Liver (tissue), 9 donors: ENCODE results near the gene ECE1. TPM values are rescaled to one million over a fixed set of nuclear protein-coding genes. Genes with fewer than 3 reads are reported as not detected.
A peak's percentile ranks its signal among the peaks of the same experiment; 100 is the strongest.

Experiments
- DNase-seq: peaks from one replicate; pipeline ENCODE4 v3.0.0-alpha.2; 2017; ENCODE audit warnings: low spot score
- H3K27ac ChIP-seq, 2 donors: one replicate each; pipeline ENCODE4 v1.7.0; 2013; ENCODE audit warnings: inconsistent platforms in 2 of 2, low read length in 2 of 2, control low read depth in 1 of 2, low read depth in 1 of 2, mild to moderate bottlenecking in 1 of 2
- H3K27me3 ChIP-seq, 4 donors: one replicate each; pipeline versions ENCODE4 v1.6.1 to v1.7.0; 2013; ENCODE audit warnings: low read length in 3 of 4, inconsistent platforms in 1 of 4, mild to moderate bottlenecking in 1 of 4, moderate library complexity in 1 of 4; ENCODE audit not compliant: control insufficient read depth in 4 of 4, insufficient read depth in 4 of 4
- H3K36me3 ChIP-seq, 4 donors: one replicate each; pipeline versions ENCODE4 v1.6.1 to v1.7.0; 2013; ENCODE audit warnings: low read length in 3 of 4, mild to moderate bottlenecking in 3 of 4, low read depth in 1 of 4, moderate library complexity in 1 of 4; ENCODE audit not compliant: control insufficient read depth in 4 of 4, insufficient read depth in 3 of 4
- H3K4me1 ChIP-seq, 4 donors: one replicate each; pipeline versions ENCODE4 v1.6.1 to v1.7.0; 2013; ENCODE audit warnings: low read length in 3 of 4, mild to moderate bottlenecking in 3 of 4, moderate library complexity in 1 of 4; ENCODE audit not compliant: control insufficient read depth in 4 of 4, insufficient read depth in 4 of 4
- H3K4me3 ChIP-seq, 3 donors: one replicate each; pipeline versions ENCODE4 v1.6.1 to v1.7.0; 2013; ENCODE audit warnings: low read length in 3 of 3, control low read depth in 1 of 3, low read depth in 1 of 3, mild to moderate bottlenecking in 1 of 3
- H3K9ac ChIP-seq, 2 donors: one replicate each; pipeline ENCODE4 v1.7.0; 2013; ENCODE audit warnings: low read length in 2 of 2, mild to moderate bottlenecking in 2 of 2, moderate library complexity in 2 of 2, control low read depth in 1 of 2, low read depth in 1 of 2
- H3K9me3 ChIP-seq, 4 donors: one replicate each; pipeline versions ENCODE4 v1.6.1 to v1.7.0; 2013; ENCODE audit warnings: low read length in 3 of 4; ENCODE audit not compliant: control insufficient read depth in 4 of 4
- ATF3 ChIP-seq: IDR thresholded peaks from 2 replicates; pipeline ENCODE4 v1.6.1; 2016; ENCODE audit warnings: antibody characterized with exemption
- EGR1 ChIP-seq, 2 donors: IDR thresholded peaks; 2 replicates each; pipeline ENCODE4 v1.6.1; 2016 to 2018; ENCODE audit warnings: antibody characterized with exemption in 2 of 2, low read depth in 2 of 2
- FOXA1 ChIP-seq: IDR thresholded peaks from 2 replicates; pipeline ENCODE4 v1.6.1; 2016; ENCODE audit warnings: antibody characterized with exemption
- FOXA2 ChIP-seq: IDR thresholded peaks from 2 replicates; pipeline ENCODE4 v1.6.1; 2016; ENCODE audit warnings: antibody characterized with exemption
- HNF4A ChIP-seq, 2 donors: conservative IDR thresholded peaks; 2 replicates each; pipeline ENCODE4 v1.6.1; 2016; ENCODE audit warnings: antibody characterized with exemption in 2 of 2, mild to moderate bottlenecking in 2 of 2
- JUND ChIP-seq, 2 donors: IDR thresholded peaks; 2 replicates each; pipeline ENCODE4 v1.6.1; 2016; ENCODE audit warnings: antibody characterized with exemption in 2 of 2
- MAX ChIP-seq: IDR thresholded peaks from 2 replicates; pipeline ENCODE4 v1.6.1; 2016; ENCODE audit warnings: antibody characterized with exemption
- REST ChIP-seq: IDR thresholded peaks from 2 replicates; pipeline ENCODE4 v1.6.1; 2016; ENCODE audit warnings: antibody characterized with exemption, mild to moderate bottlenecking
- RXRA ChIP-seq, 2 donors: IDR thresholded peaks; 2 replicates each; pipeline ENCODE4 v1.6.1; 2017 to 2018; ENCODE audit warnings: antibody characterized with exemption in 2 of 2, mild to moderate bottlenecking in 1 of 2
- SP1 ChIP-seq: IDR thresholded peaks from 2 replicates; pipeline ENCODE4 v1.6.1; 2018; ENCODE audit warnings: antibody characterized with exemption, mild to moderate bottlenecking
- TAF1 ChIP-seq: conservative IDR thresholded peaks from 2 replicates; pipeline ENCODE4 v1.6.1; 2016; ENCODE audit warnings: antibody characterized with exemption, mild to moderate bottlenecking
- YY1 ChIP-seq: IDR thresholded peaks from 2 replicates; pipeline ENCODE4 v1.6.1; 2016; ENCODE audit warnings: antibody characterized with exemption, mild to moderate bottlenecking
- WGBS: extraction: QIAGEN DNeasy Blood & Tissue Kit; methylation state at CpG from one replicate; pipeline ENCODE4 v1.1.7; 2013; 5-methylcytosine and 5-hydroxymethylcytosine counted together
- polyA plus RNA-seq, 2 donors: library from polyadenylated mRNA; stranded (reverse) in 1 of 2; unstranded in 1 of 2; fragments of 200-250 nt in 1 of 2; fragments of >200 nt in 1 of 2; fragmentation: Nextera tagmentation in 1 of 2; extraction: Ambion mirVana in 1 of 2; gene quantifications; one replicate each; pipeline versions ENCODE4 v1.2.1 to v1.2.3, GENCODE V29; 2013 to 2015
- total RNA-seq, 2 donors: library from RNA; depleted of rRNA; stranded (reverse); fragments of >200 nt; gene quantifications; one replicate each; pipeline ENCODE4 v1.2.3, GENCODE V29; 2014
- TF ChIP-seq, protein P1 (sequence below): fragments of 150-350 bp; IDR thresholded peaks from 2 replicates; pipeline ENCODE4 v1.5.1; 2017; ENCODE audit warnings: improper control_type of control experiment, low read depth, low read length; ENCODE audit not compliant: missing input control
- donor health status: healthy.
- donor health status: healthy.
- donor health status: healthy.
- donor health status: healthy.
- donor health status: healthy.

ECE1 gene
- total and polyA plus RNA-seq, 4 donors, result 29.3 to 46.4 (median 39.6) TPM

- 84% methylated on average over 19 of the region's 19 CpGs for WGBS
- TF ChIP-seq JUND (IDR thresholded peaks at IDR 0.05), result no peak
- no peak for TF ChIP-seq EGR1 (IDR thresholded peaks at IDR 0.05; ENCODE audit: low read depth in 2 of 2)
- no peak for TF ChIP-seq REST
- TF ChIP-seq ATF3, result no peak
- Histone ChIP-seq H3K4me1 (peaks cover 27 to 64% (median 44%) of the 10 kb centered on the region in 4 donors), H3K4me3 (no peak overlapping the region), H3K36me3 (peaks cover 0 to 2% (median 0%) of the 10 kb centered on the region in 4 donors), H3K27ac (peak overlapping the region; percentile 72 to 83), H3K9me3 (no peaks in the 10 kb centered on the region), H3K27me3 (no peaks in the 10 kb centered on the region), H3K9ac (peak overlapping the region in 1 of 2 donors; percentile 42)
- no peak for DNase-seq
Observed at GRCh38 chr1:21325731-21326387, 35.6 kb upstream of the ECE1 start.

GRCh38 chr1:21325231-21325718, 35.0 kb upstream of the ECE1 start:
- Histone ChIP-seq H3K9me3 (no peaks in the 10 kb centered on the region), H3K9ac (peak overlapping the region in 1 of 2 donors; percentile 42), H3K27ac (peak overlapping the region; percentile 72 to 83), H3K4me1 (peaks cover 22 to 59% (median 39%) of the 10 kb centered on the region in 4 donors), H3K4me3 (no peak overlapping the region), H3K36me3 (peaks cover 0 to 2% (median 0%) of the 10 kb centered on the region in 4 donors), H3K27me3 (no peaks in the 10 kb centered on the region)
- peak in 1 of 2 donors; percentile 0 for TF ChIP-seq RXRA (IDR thresholded peaks at IDR 0.05)
- no peak for TF ChIP-seq TAF1
- no peak for TF ChIP-seq MAX
- WGBS, result 77% methylated on average over 7 of the region's 7 CpGs
- no peak for DNase-seq

GRCh38 chr1:21324368-21325141, 34.3 kb upstream of the ECE1 start:
- Histone ChIP-seq H3K27ac (peak overlapping the region; percentile 72 to 83), H3K9me3 (no peaks in the 10 kb centered on the region), H3K27me3 (no peaks in the 10 kb centered on the region), H3K4me3 (no peak overlapping the region), H3K4me1 (peaks cover 18 to 53% (median 37%) of the 10 kb centered on the region in 4 donors), H3K9ac (peak overlapping the region in 1 of 2 donors; percentile 42), H3K36me3 (peaks cover 0 to 2% (median 0%) of the 10 kb centered on the region in 4 donors)
- no peak for DNase-seq
- 22% methylated on average over 14 of the region's 14 CpGs for WGBS
- TF ChIP-seq MAX, result peak; percentile 48
- peak; percentile 69 for TF ChIP-seq YY1
- TF ChIP-seq HNF4A (conservative IDR thresholded peaks at IDR 0.05), result peak; percentile 40 to 58
- peak; percentile 19 to 37 for TF ChIP-seq JUND (IDR thresholded peaks at IDR 0.05)
- TF ChIP-seq RXRA (IDR thresholded peaks at IDR 0.05), result peak; percentile 12 to 70
- no peak for TF ChIP-seq FOXA2
- TF ChIP-seq FOXA1, result no peak
- peak; percentile 10 for TF ChIP-seq REST
- TF ChIP-seq, protein P1, sequence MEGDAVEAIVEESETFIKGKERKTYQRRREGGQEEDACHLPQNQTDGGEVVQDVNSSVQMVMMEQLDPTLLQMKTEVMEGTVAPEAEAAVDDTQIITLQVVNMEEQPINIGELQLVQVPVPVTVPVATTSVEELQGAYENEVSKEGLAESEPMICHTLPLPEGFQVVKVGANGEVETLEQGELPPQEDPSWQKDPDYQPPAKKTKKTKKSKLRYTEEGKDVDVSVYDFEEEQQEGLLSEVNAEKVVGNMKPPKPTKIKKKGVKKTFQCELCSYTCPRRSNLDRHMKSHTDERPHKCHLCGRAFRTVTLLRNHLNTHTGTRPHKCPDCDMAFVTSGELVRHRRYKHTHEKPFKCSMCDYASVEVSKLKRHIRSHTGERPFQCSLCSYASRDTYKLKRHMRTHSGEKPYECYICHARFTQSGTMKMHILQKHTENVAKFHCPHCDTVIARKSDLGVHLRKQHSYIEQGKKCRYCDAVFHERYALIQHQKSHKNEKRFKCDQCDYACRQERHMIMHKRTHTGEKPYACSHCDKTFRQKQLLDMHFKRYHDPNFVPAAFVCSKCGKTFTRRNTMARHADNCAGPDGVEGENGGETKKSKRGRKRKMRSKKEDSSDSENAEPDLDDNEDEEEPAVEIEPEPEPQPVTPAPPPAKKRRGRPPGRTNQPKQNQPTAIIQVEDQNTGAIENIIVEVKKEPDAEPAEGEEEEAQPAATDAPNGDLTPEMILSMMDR, result no peak
- peak; percentile 28 for TF ChIP-seq SP1
